Activated CD8-positive, alpha-beta memory T cell treated with anti-CD3 and anti-CD28 coated beads, Interleukin-2, amount 50 U/mL, for 1 hour (primary cell): ENCODE results near the gene NPR1.
A peak's percentile ranks its signal among the peaks of the same experiment; 100 is the strongest.
"Not testable (repeated sequence)": the region's sequence is repeated elsewhere in the genome, so short reads cannot be mapped to it uniquely, and the experiment has no call there.

Experiments
- DNase-seq: peaks from one replicate; pipeline ENCODE4 v3.0.0-alpha.2; 2020; ENCODE audit errors: extremely low read depth

Gene NPR1

GRCh38 chr1:153649137-153649862, 29.2 kb upstream of the NPR1 start:
- DNase-seq: no peak

GRCh38 chr1:153649863-153650235, 28.6 kb upstream of the NPR1 start:
- DNase-seq: no peak

DNA sequence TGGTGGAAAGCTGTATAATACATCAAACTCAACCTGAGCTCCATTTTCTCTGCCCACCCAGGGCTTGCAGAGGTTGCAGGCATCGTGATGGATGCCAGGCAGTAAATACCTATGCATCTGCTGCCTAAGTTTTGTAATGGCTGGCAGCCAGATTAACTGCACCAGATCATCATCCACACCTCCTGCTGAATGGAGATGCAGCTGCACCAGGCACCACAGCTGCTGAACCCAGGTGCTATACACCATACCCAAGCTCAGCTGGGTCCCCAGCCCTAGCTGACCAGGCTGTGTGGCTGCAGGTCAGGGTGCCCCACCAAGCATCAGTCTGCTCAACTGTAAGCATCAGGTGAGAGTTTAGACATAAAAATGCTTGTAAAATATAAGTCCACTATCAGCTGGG, 26.7 kb upstream of the NPR1 start:
- DNase-seq: no peak

DNA sequence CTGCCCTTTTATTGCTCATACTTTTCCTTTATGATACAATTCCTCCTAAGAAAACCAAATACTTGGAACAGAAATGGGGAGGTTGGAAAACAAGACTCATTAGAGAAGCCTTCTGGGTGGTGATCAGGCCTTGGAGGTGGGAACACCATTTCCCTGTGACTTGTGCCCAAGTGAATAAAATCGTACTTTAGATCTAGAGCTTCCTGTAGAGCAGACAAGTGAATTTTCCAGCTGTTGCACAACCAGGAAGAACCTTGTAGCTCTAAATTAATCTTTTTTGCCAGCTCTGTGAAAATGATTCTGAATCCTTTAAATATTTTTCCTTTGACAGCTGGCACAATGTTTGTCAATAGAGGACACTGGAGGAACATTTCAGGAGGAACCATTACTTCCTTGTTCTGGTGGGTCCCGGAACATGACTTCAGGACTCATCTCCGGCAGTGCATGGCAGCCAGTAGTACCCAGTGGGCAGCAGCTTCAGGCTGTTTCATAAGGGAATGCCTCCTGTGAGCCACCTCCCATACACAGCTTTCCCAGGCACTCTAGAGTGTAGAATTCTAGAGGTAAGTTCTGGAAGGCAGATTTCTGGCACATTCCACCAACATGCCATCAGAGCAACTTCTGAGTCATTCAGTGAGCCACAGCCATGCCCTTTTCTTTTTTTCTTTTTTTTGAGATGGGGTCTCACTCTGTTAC, 25.5 kb upstream of the NPR1 start:
- DNase-seq: no peak

- no peak for DNase-seq
These were observed 23.2 kb upstream of the NPR1 start for GRCh38 chr1:153655333-153655732.

DNA sequence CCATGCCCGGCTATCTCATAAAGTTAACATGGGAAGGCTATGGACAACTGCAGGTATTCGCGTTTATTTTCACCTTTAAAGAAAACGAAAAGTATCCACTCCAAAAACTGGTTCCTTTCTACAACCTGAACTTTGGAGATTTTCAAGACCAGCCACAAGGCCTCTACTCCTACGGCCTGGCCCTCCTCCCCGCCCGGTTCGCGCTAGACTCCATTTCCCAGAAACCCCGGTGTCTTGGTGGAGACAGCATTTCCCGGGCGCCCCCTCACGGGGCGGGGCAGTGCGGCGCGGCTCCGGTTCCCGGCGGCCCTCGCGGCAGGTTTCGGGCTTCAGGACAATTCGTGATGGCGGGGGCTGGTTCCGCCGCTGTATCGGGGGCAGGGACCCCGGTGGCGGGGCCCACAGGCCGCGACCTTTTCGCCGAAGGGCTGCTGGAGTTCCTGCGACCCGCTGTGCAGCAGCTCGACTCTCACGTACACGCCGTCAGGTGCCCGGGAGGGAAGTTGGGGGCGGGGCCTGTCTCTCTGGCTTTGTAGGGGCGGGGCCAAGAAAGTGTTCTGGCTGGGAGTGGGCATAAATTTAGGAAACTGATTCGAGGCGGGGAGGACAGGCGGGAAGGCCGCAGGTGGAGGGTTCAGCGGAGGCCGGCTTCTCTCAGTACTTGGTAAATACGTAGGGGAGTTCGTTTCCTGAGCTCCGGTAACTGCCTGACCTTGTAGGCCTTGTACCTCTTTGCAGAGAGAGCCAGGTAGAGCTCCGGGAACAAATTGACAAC, 19.9 kb upstream of the NPR1 start, which contains the start of gene SNAPIN:
Gene SNAPIN (plus strand): TSS at position 304 of the 775 bp plus-strand sequence. CDS start 41 bp downstream, at position 345.
- peak; percentile 53 for DNase-seq

DNA sequence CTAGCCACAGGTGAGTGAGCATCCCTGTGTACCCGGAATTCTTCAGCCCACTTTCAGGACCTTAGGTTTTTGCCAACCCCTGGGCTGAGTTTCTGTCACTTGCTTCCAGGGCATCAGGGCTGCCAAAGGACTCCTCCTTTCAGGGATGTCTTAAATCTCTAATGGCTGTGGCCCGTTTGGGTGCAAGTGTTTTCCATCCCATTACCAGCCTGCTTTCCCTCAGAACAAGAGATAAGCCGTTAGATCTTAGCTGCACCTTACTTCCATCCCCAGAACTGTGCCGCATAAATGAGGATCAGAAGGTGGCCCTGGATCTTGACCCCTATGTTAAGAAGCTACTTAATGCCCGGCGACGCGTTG, 19.3 kb upstream of the NPR1 start:
- DNase-seq: no peak

DNA sequence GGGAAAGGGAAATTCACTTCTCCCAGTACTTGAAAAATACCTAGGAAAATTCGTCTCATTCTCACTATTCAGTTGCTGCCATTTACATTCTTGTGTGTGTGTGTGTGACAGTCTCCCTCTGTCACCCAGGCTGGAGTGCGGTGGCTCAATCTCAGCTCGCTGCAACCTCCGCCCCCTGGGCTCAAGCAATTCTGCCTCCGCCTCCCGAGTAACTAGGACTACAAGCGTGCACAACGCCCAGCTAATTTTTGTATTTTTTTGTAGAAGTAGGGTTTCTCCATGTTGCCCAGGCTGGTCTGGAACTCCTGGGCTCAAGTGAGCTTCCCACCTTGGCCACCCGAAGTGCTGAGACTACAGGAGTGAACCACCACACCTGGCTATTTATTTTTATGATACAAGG, 18.8 kb upstream of the NPR1 start:
- no peak for DNase-seq

GRCh38 chr1:153661111-153661708, 17.3 kb upstream of the NPR1 start:
- no peak for DNase-seq

GRCh38 chr1:153662269-153662668, 16.2 kb upstream of the NPR1 start:
- no peak for DNase-seq

DNA sequence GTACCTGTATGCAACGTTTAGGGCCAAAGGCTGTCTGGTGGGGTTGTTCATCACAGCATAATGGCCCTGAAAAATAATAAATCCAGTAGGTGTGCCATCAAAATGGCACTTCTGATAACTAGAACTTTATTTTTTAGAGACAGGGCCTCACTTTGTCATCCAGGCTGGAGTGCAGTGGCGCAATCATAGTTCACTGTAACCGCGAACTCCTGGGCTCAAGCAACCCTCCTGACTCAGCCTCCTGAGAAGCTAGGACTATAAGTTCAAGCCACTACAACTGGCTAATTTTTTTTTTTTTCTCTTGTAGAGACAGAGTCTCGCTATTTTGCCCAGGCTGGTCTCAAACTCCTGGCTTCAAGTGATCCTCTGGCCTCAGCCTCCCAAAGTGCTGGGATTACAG, 15.3 kb upstream of the NPR1 start:
- DNase-seq: no peak

DNA sequence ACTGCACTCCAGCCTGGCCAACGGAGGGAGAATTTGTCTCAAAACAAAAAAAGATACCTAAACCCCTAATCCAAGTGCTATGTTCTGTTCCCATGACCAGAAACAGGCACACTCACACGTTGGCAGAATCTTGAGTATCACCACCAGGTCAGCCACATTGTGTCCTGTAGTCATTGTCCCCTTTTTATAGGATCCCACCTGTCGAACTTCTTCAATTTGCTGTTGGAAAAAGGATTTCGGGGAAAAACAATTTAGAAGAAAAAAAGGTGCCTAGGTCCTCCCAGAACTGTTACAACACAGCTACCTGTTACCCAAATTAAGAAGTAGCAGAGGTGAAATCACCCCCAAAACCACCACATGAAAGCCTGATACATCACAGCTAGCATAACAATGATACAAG, 11.0 kb upstream of the NPR1 start:
- DNase-seq: no peak

- not testable (repeated sequence) for DNase-seq
These were observed 9.8 kb upstream of the NPR1 start for GRCh38 chr1:153668672-153669071.

DNA sequence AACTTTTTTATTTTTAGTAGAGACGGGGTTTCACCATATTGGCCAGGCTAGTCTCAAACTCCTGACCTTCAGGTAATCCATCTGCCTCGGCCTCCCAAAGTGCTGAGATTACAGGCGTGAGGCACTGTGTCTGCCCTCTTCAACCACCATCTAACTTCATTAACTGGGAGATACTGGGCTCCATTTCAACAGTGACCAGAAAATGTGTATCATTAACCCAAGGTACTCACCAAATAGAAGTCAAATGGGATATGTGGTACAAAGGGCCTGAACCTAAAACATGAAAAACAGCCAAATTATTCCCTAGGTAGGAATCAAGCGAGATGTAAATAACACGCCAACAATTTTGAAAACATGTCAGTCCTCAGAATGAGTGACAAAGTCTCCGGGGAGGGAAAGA, 8.9 kb upstream of the NPR1 start:
- no peak for DNase-seq

GRCh38 chr1:153670257-153670858, 8.1 kb upstream of the NPR1 start:
- no peak for DNase-seq

DNA sequence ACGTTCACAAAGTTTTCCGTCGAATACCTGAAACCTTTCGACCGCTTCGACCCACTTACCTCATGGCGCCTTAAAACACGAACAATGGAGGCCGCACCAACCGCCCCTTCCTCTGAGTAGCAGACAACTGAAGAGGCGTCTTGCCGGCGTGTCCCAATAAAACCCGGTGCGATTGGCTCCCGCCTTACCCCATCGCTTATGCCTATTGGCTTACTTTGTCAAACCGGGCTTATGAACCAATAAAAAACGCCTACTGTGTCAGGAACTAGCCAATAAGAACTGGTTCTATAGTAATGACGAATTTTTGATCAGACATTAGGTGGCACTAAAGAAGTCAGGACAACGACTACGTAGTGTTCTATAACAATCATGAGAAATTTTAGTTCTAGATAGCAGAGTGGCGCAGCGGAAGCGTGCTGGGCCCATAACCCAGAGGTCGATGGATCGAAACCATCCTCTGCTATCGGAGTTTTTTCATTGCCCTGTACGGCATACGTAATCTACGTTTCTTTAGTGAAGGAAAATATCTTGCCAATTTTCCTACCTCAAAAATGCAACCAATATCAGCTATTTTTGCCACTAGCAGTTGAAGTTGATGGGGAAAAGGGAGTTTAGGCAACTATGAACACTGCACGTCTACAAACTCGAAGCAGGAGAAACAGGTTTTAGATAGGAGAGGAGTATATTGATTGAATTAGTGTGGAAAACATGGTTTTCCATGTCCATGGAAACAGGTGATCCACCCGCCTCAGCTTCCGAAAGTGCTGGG, 7.4 kb upstream of the NPR1 start, which contains the start of gene ILF2:
Gene ILF2 (minus strand): TSS at position 135 of the 769 bp plus-strand sequence. CDS start 71 bp downstream, at position 64.
- peak; percentile 94 for DNase-seq

DNA sequence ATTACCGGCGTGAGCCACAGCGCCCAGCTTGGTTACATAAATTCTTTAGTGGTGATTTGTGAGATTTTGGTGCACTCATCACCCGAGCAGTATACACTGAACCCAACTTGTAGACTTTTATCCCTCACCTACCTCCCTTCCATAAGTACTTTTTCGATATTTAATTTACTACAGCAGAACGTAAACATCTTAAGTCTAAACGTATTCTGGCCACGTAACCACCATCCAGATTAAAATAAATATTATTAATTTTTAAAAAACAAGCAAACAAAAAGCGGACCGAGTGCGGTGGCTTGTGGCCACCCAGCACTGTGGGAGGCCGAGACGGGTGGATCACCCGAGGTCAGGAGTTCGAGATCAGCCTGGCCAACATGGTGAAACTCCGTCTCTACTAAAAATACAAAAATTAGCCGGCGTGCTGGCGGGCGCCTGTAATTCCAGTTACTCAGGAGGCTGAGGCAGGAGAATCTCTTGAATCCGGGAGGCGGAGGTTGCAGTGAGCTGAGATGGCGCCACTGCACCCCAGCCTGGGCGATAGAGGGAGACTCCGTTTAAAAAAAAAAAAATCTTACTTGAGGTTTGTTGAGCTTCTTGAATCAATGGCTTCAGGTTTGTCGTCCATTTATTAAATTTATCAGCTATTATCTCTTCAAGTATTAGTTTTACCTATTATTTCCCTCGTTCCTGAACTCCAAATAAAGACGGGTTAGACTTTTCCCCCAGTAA, 6.7 kb upstream of the NPR1 start:
- not testable (repeated sequence) for DNase-seq

DNA sequence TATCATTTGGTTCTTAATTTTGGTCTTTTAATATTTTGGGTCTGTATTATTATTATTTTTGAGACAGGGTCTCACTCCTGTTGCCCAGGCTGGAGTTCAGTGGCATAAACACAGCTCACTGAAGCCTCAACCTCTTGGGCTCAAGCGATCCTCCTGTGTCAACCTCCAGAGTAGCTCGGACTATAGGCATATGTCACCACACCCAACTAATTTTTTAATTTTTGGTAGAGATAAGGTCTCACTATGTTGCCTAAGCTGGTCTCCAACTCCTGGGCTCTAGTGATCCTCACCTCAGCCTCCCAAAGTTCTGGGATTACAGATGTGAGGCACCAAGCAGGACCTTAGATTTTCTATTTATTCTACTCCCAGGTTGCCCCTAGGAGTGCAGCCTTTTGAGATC, 5.0 kb upstream of the NPR1 start:
- DNase-seq: no peak

DNA sequence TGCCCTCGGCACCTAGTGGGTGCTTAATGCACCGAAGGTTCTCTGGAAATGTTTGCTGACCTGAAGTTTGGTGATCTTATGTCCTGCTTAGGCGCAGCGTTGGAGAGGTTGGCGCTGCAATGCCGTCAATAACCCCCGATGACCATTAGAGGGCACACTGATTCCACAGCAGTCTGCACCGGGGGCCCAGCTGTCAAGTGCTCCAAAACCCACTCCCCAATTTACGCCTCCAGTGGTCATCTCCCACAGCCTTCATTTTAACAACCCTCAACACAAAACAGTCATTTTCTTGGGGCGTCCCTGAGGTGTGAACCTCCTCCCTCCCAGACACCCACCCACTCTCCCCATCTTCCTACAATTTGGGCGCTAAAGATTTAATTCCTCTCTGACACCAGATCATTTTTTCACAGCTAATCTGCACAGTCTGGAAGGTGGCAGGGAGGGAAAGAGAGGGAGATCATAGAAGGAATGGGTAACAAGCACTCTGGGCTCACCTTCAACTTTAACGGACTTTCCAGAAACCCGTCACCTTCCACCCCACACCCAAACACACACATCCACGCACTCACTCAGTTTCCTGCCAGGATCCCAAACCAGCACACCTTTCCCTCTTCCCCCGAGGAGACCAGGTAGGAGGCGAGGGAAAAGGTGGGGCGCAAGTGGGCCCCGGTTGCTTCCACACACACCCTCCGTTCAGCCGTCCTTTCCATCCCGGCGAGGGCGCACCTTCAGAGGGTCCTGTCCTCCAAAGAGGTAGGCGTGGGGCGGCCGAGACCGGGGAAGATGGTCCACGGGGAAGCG, 570 bp upstream of the NPR1 start:
- DNase-seq: no peak
